HFFc6 (cell line): ENCODE results near the gene WDPCP. TPM values are rescaled to one million over a fixed set of nuclear protein-coding genes. Genes with fewer than 3 reads are reported as not detected.

Source experiments
- DNase-seq: peaks from one replicate; pipeline ENCODE4 v3.0.0-alpha.2; 2018
- H3K27ac Mint-ChIP-seq: 2 replicates; pipeline ENCODE4 v1.8.0; 2020; ENCODE audit warnings: mild to moderate bottlenecking, mixed read lengths
- H3K27me3 Mint-ChIP-seq: 2 replicates; pipeline ENCODE4 v1.8.0; 2021; ENCODE audit warnings: mild to moderate bottlenecking, moderate library complexity, mixed read lengths; ENCODE audit not compliant: insufficient read depth
- H3K36me3 Mint-ChIP-seq: 2 replicates; pipeline ENCODE4 v1.8.0; 2021; ENCODE audit warnings: low read depth, mixed read lengths
- H3K4me1 Mint-ChIP-seq: 2 replicates; pipeline ENCODE4 v1.8.0; 2020; ENCODE audit warnings: low read depth, mixed read lengths
- H3K4me3 Mint-ChIP-seq: 2 replicates; pipeline ENCODE4 v1.8.0; 2020; ENCODE audit warnings: mild to moderate bottlenecking, moderate library complexity, mixed read lengths
- H3K9me3 Mint-ChIP-seq: 2 replicates; pipeline ENCODE4 v1.8.0; 2020; ENCODE audit warnings: mild to moderate bottlenecking, mixed read lengths
- CTCF ChIP-seq: fragments of 200-600 bp; sonication (generic); IDR thresholded peaks from 2 replicates; pipeline ENCODE4 v1.5.0; 2021; ENCODE audit warnings: antibody characterized with exemption, mild to moderate bottlenecking
- total RNA-seq, 6 experiments: library from RNA; stranded (reverse); fragmentation: NEBNext Ultra II Directional; extraction: Animal tissue kit (Norgen Biotek cat#: 25700); gene quantifications; 2 replicates in 1 of 6; 3 replicates in 5 of 6; pipeline ENCODE4 v1.2.3, GENCODE V29; 2021

WDPCP gene
- total RNA-seq, 6 experiments from 2014 or later = 3.0 to 5.9 (median 4.6) TPM

GRCh38 chr2:63225964-63226686, 362.2 kb downstream of the WDPCP start:
- Mint-ChIP-seq H3K36me3 (no peaks in the 10 kb centered on the region), H3K27me3 (no peaks in the 10 kb centered on the region; the same call in 1 of the 2 replicates), H3K9me3 (peaks cover 2% of the 10 kb centered on the region; the same call in 1 of the 2 replicates), H3K27ac (no peak overlapping the region), H3K4me1 (no peaks in the 10 kb centered on the region), H3K4me3 (no peak overlapping the region)
- TF ChIP-seq CTCF = no peak
- no peak for DNase-seq

- H3K27me3 Mint-ChIP-seq = peaks cover 2% of the 10 kb centered on the region; the same call in 1 of the 2 replicates
- H3K9me3 Mint-ChIP-seq = no peaks in the 10 kb centered on the region
- no peak overlapping the region for H3K4me3 Mint-ChIP-seq
- no peak for DNase-seq
- H3K4me1 Mint-ChIP-seq = no peaks in the 10 kb centered on the region
- TF ChIP-seq CTCF = no peak
- H3K36me3 Mint-ChIP-seq = no peaks in the 10 kb centered on the region
- no peak overlapping the region for H3K27ac Mint-ChIP-seq
Observed at GRCh38 chr2:63218800-63219526, 369.3 kb downstream of the WDPCP start.

- Mint-ChIP-seq H3K9me3 (no peaks in the 10 kb centered on the region), H3K36me3 (no peaks in the 10 kb centered on the region)
Observed at GRCh38 chr2:63195310-63195709, 393.0 kb downstream of the WDPCP start.

GRCh38 chr2:63194175-63194574, 394.1 kb downstream of the WDPCP start:
- H3K4me1 Mint-ChIP-seq = no peaks in the 10 kb centered on the region
- no peak overlapping the region for H3K27ac Mint-ChIP-seq
- H3K9me3 Mint-ChIP-seq = no peaks in the 10 kb centered on the region
- H3K36me3 Mint-ChIP-seq = no peaks in the 10 kb centered on the region
- no peak for TF ChIP-seq CTCF
- no peaks in the 10 kb centered on the region; the same call in 1 of the 2 replicates for H3K27me3 Mint-ChIP-seq
- DNase-seq = no peak
- H3K4me3 Mint-ChIP-seq = no peak overlapping the region

More at GRCh38 chr2:63195310-63195709, 393.0 kb downstream of the WDPCP start:
- Mint-ChIP-seq H3K4me3 (no peak overlapping the region), H3K27ac (no peak overlapping the region), H3K27me3 (no peaks in the 10 kb centered on the region; the same call in 1 of the 2 replicates), H3K4me1 (no peaks in the 10 kb centered on the region)
- TF ChIP-seq CTCF = no peak
- DNase-seq = no peak

GRCh38 chr2:63192889-63193774, 395.1 kb downstream of the WDPCP start:
- no peak for TF ChIP-seq CTCF
- peaks cover 3% of the 10 kb centered on the region; the same call in 1 of the 2 replicates for H3K9me3 Mint-ChIP-seq
- H3K4me1 Mint-ChIP-seq = peaks cover 7% of the 10 kb centered on the region
- DNase-seq = no peak
- H3K27me3 Mint-ChIP-seq = no peaks in the 10 kb centered on the region; the same call in 1 of the 2 replicates
- H3K27ac Mint-ChIP-seq = no peak overlapping the region
- no peak overlapping the region for H3K4me3 Mint-ChIP-seq
- no peaks in the 10 kb centered on the region; the same call in 1 of the 2 replicates for H3K36me3 Mint-ChIP-seq
